Stomach (tissue), 9 donors: ENCODE data around the gene ABR. TPM values are rescaled to one million over a fixed set of nuclear protein-coding genes. Genes with fewer than 3 reads are reported as not detected.
"Not testable (repeated sequence)": the region's sequence is repeated elsewhere in the genome, so short reads cannot be mapped to it uniquely, and the experiment has no call there.

ENCODE experiments used
- DNase-seq, 2 donors: peaks; one replicate each; pipeline versions ENCODE4 v3.0.0 to v3.0.0-alpha.2; 2013 to 2019
- H3K27ac ChIP-seq, 5 donors: fragments of 200-600 bp in 4 of 5; sonication (generic) in 4 of 5; one replicate each; pipeline ENCODE4 v1.5.1; 2013 to 2019; ENCODE audit warnings: mild to moderate bottlenecking in 1 of 5, moderate library complexity in 1 of 5
- H3K27me3 ChIP-seq, 3 donors: fragments of 200-600 bp; sonication (generic); one replicate each; pipeline ENCODE4 v1.5.1; 2017 to 2019; ENCODE audit warnings: mixed run types in 1 of 3
- H3K36me3 ChIP-seq, 4 donors: fragments of 200-600 bp; sonication (generic); 1 replicate in 3 of 4; 2 replicates in 1 of 4; pipeline ENCODE4 v1.5.1; 2016 to 2019
- H3K4me1 ChIP-seq, 4 donors: fragments of 200-600 bp; sonication (generic); one replicate each; pipeline ENCODE4 v1.5.1; 2016 to 2019
- H3K4me3 ChIP-seq, 4 donors: fragments of 200-600 bp; sonication (generic) in 3 of 4; one replicate each; pipeline ENCODE4 v1.5.1; 2016 to 2019; ENCODE audit warnings: mild to moderate bottlenecking in 1 of 4
- H3K9me3 ChIP-seq, 4 donors: fragments of 200-600 bp; sonication (generic); one replicate each; pipeline ENCODE4 v1.5.1; 2016 to 2019
- EP300 ChIP-seq: sonication (generic); formaldehyde crosslinking; IDR thresholded peaks from one replicate; pipeline ENCODE4 v1.6.1; 2017; ENCODE audit warnings: antibody characterized with exemption
- POLR2A ChIP-seq, 4 donors: fragments of 450-650 bp; IDR thresholded peaks; one replicate each; pipeline ENCODE4 v1.6.1; 2016; ENCODE audit warnings: antibody characterized with exemption in 4 of 4, control low read depth in 2 of 4, mild to moderate bottlenecking in 1 of 4, moderate library complexity in 1 of 4
- POLR2AphosphoS5 ChIP-seq, 3 donors: sonication (generic); formaldehyde crosslinking; IDR thresholded peaks; one replicate each; pipeline ENCODE4 v1.6.1; 2016; ENCODE audit warnings: antibody characterized with exemption in 3 of 3
- WGBS, 5 donors: extraction: QIAGEN DNeasy Blood & Tissue Kit in 3 of 5; methylation state at CpG; one replicate each; pipeline versions ENCODE4 v1.1.5 to v1.1.7; 2013 to 2018; 5-methylcytosine and 5-hydroxymethylcytosine counted together
- intact Hi-C: fragments of 100-400 bp; cut with DNase I; formaldehyde crosslinking; loops from one replicate; pipeline ENCODE4 v1.15.1; 2023; ENCODE audit warnings: low total_unique reads
- polyA plus RNA-seq, 3 donors: library from polyadenylated mRNA; stranded (reverse); fragments of 200-250 nt; gene quantifications; one replicate each; pipeline ENCODE4 v1.2.3, GENCODE V29; 2013
- total RNA-seq, 5 donors: library from RNA; depleted of rRNA; stranded (reverse); fragments of >200 nt; gene quantifications; one replicate each; pipeline versions ENCODE4 v1.1.0 to v1.2.3, GENCODE V29; 2014 to 2016
- TF ChIP-seq, protein P1 (sequence below), 7 experiments: fragments of 450-650 bp in 4 of 7; fragments of 200-600 bp in 3 of 7; sonication (generic) in 3 of 7; IDR thresholded peaks; one replicate each; pipeline ENCODE4 v1.5.1; 2016 to 2019; ENCODE audit warnings: antibody characterized with exemption in 7 of 7, control low read depth in 2 of 7, mild to moderate bottlenecking in 1 of 7
- donor health status: healthy with polysubstance abuse.
- donor health status: Bipolar disorder and iron deficiency.
- donor health status: healthy.

ABR gene
- total and polyA plus RNA-seq, 8 donors: 28.3 to 1,523 (median 73.4) TPM

DNA sequence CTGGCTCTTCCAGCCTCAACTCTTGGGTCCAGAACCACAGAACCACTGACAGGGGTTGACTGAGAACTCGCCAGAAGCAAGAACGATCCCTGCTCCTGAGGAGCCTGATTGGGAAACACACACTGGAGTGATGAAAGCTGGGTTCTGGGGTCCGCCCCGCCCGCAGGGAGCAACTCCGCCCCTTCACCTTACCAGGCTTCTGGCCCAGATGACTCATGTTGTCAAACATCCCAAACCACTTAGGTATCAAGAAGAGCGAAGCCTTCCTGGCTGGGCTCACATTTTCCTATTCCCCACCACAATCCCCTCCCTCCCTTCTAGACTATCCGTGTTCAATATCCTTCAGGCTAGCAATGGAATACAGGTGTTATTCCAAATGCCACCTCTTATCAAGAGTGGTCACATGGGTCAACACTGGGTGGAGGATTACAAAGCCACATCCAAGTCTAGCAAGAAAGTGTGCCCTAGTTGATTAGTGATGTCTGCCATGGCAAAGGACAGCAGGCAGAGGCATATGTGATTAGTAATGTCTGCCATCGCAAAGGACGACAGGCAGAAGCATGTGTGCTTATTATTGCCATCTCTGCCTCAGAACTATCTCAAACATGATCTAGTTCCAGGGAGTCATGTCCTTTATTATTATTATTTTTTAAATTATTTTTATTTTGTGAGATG, 112.4 kb downstream of the ABR start:
- Histone ChIP-seq H3K4me3 (no peak overlapping the region), H3K27me3 (no peaks in the 10 kb centered on the region), H3K36me3 (peaks cover 48 to 95% (median 86%) of the 10 kb centered on the region in 4 donors), H3K27ac (peak overlapping the region in 1 of 5 donors; percentile 6), H3K4me1 (no peaks in the 10 kb centered on the region), H3K9me3 (no peaks in the 10 kb centered on the region)
- peak in 1 of 2 donors; percentile 54 for DNase-seq
- 67 to 86% (median 82%) methylated on average over 9 to 10 of the region's 10 CpGs for WGBS, 5 donors
- no peak for TF ChIP-seq POLR2A (IDR thresholded peaks at IDR 0.05)
- TF ChIP-seq EP300: no peak
- TF ChIP-seq POLR2AphosphoS5 (IDR thresholded peaks at IDR 0.05): no peak
- TF ChIP-seq, protein P1, sequence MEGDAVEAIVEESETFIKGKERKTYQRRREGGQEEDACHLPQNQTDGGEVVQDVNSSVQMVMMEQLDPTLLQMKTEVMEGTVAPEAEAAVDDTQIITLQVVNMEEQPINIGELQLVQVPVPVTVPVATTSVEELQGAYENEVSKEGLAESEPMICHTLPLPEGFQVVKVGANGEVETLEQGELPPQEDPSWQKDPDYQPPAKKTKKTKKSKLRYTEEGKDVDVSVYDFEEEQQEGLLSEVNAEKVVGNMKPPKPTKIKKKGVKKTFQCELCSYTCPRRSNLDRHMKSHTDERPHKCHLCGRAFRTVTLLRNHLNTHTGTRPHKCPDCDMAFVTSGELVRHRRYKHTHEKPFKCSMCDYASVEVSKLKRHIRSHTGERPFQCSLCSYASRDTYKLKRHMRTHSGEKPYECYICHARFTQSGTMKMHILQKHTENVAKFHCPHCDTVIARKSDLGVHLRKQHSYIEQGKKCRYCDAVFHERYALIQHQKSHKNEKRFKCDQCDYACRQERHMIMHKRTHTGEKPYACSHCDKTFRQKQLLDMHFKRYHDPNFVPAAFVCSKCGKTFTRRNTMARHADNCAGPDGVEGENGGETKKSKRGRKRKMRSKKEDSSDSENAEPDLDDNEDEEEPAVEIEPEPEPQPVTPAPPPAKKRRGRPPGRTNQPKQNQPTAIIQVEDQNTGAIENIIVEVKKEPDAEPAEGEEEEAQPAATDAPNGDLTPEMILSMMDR (IDR thresholded peaks at IDR 0.05): no peak
- intact Hi-C loops: no loop called here

DNA sequence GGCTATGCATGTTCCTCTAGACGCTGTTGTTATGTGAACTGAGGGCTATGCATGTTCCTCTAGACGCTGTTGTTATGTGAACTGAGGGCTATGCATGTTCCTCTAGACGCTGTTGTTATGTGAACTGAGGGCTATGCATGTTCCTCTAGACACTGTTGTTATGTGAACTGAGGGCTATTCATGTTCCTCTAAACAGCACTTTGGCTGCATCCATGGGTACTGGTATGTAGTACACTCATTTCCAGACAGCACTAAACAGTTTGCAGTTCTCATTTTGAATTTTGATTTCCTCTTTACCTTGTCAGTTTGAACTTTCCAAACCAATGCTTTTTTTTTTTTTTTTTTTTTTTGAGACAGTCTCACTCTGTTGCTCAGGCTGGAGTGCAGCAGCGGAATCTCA, 114.4 kb downstream of the ABR start:
- H3K27ac ChIP-seq, intact Hi-C loops: not testable (repeated sequence)

DNA sequence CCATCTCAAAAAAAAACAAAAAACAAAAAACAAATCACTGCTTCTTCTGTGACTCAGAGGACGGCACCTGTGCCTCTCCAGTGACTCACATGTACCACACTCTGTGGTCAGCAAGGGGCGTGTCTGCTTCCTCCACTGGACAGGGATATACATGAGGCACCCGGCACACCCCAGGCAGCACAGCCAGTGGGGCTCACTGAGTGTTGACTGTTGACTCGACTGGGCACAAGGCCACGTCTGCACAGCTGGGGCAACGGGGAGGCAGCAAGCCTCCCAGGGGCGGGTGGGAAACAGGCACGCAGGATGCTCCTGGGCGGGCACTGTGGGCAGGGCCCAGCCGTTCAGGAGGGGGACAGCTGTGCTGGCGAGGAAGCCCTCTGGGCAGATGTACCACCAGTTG, 118.8 kb downstream of the ABR start:
- no peak overlapping the region for H3K4me3 ChIP-seq
- H3K27ac ChIP-seq: peak overlapping the region in 4 of 5 donors; percentile 30 to 67 (median 51)
- peak in 2 of 3 donors; percentile 72 to 84 for TF ChIP-seq POLR2AphosphoS5 (IDR thresholded peaks at IDR 0.05)
- TF ChIP-seq POLR2A (IDR thresholded peaks at IDR 0.05): no peak
- peaks cover 0 to 11% (median 5%) of the 10 kb centered on the region in 4 donors for H3K4me1 ChIP-seq
- peaks cover 44 to 91% (median 81%) of the 10 kb centered on the region in 4 donors for H3K36me3 ChIP-seq
- H3K9me3 ChIP-seq: no peaks in the 10 kb centered on the region
- no peaks in the 10 kb centered on the region for H3K27me3 ChIP-seq
- intact Hi-C loops: no loop called here
- peak; percentile 77 to 87 for DNase-seq
- WGBS, 5 donors: 22 to 45% (median 36%) methylated on average over 6 to 11 of the region's 11 CpGs

More for the DNA sequence above, 114.4 kb downstream of the ABR start:
- not testable (repeated sequence) for H3K9me3 ChIP-seq, H3K4me3 ChIP-seq, H3K27me3 ChIP-seq, H3K4me1 ChIP-seq, DNase-seq
- 50 to 95% (median 56%) methylated on average over 1 to 2 of the region's 4 CpGs for WGBS, 5 donors
- H3K36me3 ChIP-seq: peaks cover 33 to 94% (median 83%) of the 10 kb centered on the region in 4 donors

DNA sequence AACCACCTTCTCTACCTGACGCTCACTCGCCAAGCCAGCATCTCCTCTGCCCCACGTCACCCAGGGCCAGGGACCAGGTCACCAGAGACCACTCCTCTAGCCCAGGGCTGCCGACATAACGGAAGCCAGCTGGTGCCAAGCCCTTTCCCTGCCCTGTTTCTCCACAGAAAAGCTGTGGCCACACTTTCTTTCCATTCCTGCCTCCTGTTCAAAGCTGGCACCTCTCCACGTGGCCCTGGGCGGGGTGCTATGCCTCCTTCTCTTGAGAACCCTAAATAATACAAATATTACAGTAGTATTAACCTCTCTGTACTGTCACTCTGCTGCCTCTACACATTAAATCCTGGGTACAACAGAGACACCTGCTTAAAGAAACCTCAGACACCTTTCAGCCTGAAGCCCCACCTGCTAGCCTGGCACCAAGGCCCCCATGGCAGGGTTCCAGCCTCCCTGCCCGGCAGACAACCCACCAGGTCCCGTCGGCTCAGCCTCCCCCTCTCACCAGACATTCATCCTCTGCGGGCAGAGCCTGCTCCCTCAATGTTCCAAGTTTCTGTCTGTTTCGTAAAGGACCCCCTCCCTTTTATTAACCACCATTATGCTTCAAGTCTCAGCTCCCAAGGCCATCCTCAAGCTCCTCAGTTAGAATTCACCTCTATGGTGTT, 120.5 kb downstream of the ABR start:
- TF ChIP-seq, protein P1 (IDR thresholded peaks at IDR 0.05): no peak
- TF ChIP-seq EP300 (no peak), POLR2AphosphoS5 (IDR thresholded peaks at IDR 0.05) (no peak), POLR2A (IDR thresholded peaks at IDR 0.05) (no peak)
- Histone ChIP-seq H3K27ac (peak overlapping the region in 1 of 5 donors; percentile 43), H3K27me3 (no peaks in the 10 kb centered on the region), H3K36me3 (peaks cover 47 to 93% (median 87%) of the 10 kb centered on the region in 4 donors), H3K9me3 (no peaks in the 10 kb centered on the region), H3K4me1 (peaks cover 0 to 11% (median 5%) of the 10 kb centered on the region in 4 donors), H3K4me3 (no peak overlapping the region)
- intact Hi-C loops: loop anchor here (10.0 kb wide), 1 partner anchor 54 kb away; no protein-coding TSS in a partner anchor
- DNase-seq: no peak
- 70 to 94% (median 81%) methylated on average over 12 of the region's 12 CpGs for WGBS, 5 donors

DNA sequence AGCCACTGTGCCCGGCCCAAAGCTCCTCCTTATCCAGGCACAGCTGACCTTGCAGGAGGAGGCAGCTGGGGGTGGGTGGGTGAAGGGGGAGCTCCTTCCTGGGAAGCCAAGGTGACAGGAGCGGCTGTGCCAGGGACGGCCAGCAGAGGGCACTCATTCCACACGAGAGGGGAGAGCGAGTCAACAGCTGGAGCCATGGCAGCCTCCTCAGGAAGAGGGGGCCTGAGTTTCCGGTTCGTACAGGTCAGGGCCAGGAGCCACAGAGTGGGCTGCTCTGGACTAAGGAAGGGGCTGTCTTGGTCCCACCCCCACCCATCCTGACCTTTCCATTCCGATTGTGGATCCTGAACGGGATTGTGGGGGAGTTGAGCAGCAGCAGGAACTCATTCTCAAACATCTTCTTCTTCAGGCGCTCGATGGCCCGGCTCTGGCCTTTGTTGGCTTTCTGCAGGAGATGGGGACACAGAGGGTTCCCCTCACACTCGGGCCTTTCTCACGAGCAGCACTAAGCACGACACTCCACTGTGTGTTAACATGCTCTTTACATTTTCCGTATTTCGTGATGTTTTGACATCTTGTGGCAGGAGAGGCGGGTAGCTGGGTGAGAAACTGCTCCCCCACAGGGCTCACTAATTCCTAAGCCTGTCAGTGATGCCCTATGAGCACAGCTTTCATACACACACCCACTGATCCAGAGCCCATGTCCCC, 121.2 kb downstream of the ABR start:
- Histone ChIP-seq H3K36me3 (peaks cover 53 to 93% (median 88%) of the 10 kb centered on the region in 4 donors), H3K9me3 (no peaks in the 10 kb centered on the region), H3K4me1 (peaks cover 0 to 11% (median 5%) of the 10 kb centered on the region in 4 donors), H3K4me3 (no peak overlapping the region), H3K27me3 (no peaks in the 10 kb centered on the region), H3K27ac (peak overlapping the region in 1 of 5 donors; percentile 43)
- DNase-seq: peak in 1 of 2 donors; percentile 71
- intact Hi-C loops: loop anchor here (10.0 kb wide), 1 partner anchor 54 kb away; no protein-coding TSS in a partner anchor
- 81 to 85% (median 85%) methylated on average over 18 of the region's 18 CpGs for WGBS, 5 donors
- TF ChIP-seq EP300: no peak
- TF ChIP-seq, protein P1 (IDR thresholded peaks at IDR 0.05): peak in 5 of 7 experiments; percentile 13 to 68 (median 44)
